ENCODE measurements around the gene JOSD2.
"Not testable (repeated sequence)": the region's sequence is repeated elsewhere in the genome, so short reads cannot be mapped to it uniquely, and the experiment has no call there.

DNA sequence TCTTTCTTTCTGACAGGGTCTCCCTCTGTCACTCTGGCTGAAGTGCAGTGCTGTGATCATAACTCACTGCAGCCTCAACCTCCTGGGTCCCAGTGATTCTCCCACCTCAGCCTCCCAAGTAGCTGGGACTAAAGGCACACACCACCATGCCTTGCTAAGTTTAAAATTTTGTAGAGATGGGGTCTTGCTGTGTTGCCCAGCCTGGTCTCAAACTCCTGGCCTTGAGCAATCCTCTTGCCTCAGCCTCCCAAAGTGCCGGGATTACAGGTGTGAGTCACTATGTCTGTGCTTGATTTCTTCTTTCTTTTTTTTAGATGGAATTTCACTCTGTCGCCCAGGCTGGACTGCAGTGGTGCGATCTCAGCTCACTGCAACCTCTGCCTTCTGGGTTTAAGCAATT lies 17.1 kb upstream of the JOSD2 start:
- TF ChIP-seq, protein P1, sequence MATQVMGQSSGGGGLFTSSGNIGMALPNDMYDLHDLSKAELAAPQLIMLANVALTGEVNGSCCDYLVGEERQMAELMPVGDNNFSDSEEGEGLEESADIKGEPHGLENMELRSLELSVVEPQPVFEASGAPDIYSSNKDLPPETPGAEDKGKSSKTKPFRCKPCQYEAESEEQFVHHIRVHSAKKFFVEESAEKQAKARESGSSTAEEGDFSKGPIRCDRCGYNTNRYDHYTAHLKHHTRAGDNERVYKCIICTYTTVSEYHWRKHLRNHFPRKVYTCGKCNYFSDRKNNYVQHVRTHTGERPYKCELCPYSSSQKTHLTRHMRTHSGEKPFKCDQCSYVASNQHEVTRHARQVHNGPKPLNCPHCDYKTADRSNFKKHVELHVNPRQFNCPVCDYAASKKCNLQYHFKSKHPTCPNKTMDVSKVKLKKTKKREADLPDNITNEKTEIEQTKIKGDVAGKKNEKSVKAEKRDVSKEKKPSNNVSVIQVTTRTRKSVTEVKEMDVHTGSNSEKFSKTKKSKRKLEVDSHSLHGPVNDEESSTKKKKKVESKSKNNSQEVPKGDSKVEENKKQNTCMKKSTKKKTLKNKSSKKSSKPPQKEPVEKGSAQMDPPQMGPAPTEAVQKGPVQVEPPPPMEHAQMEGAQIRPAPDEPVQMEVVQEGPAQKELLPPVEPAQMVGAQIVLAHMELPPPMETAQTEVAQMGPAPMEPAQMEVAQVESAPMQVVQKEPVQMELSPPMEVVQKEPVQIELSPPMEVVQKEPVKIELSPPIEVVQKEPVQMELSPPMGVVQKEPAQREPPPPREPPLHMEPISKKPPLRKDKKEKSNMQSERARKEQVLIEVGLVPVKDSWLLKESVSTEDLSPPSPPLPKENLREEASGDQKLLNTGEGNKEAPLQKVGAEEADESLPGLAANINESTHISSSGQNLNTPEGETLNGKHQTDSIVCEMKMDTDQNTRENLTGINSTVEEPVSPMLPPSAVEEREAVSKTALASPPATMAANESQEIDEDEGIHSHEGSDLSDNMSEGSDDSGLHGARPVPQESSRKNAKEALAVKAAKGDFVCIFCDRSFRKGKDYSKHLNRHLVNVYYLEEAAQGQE (IDR thresholded peaks at IDR 0.05; ENCODE audit: insufficient replicate concordance, low read depth), result not testable (repeated sequence)
- TF ChIP-seq, protein P2, sequence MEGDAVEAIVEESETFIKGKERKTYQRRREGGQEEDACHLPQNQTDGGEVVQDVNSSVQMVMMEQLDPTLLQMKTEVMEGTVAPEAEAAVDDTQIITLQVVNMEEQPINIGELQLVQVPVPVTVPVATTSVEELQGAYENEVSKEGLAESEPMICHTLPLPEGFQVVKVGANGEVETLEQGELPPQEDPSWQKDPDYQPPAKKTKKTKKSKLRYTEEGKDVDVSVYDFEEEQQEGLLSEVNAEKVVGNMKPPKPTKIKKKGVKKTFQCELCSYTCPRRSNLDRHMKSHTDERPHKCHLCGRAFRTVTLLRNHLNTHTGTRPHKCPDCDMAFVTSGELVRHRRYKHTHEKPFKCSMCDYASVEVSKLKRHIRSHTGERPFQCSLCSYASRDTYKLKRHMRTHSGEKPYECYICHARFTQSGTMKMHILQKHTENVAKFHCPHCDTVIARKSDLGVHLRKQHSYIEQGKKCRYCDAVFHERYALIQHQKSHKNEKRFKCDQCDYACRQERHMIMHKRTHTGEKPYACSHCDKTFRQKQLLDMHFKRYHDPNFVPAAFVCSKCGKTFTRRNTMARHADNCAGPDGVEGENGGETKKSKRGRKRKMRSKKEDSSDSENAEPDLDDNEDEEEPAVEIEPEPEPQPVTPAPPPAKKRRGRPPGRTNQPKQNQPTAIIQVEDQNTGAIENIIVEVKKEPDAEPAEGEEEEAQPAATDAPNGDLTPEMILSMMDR (IDR thresholded peaks at IDR 0.05; ENCODE audit: insufficient read depth, low read length), result not testable (repeated sequence)
- TF ChIP-seq GABPA, POLR2AphosphoS5 (IDR thresholded peaks at IDR 0.05; ENCODE audit: low read depth): not testable (repeated sequence)

All from HL-60 (cell line).